Memory B cell (primary cell): ENCODE results near the gene ARHGAP42.

ENCODE experiments used
- ATAC-seq: fragments of 150-1000 bp; cut with Tn5 transposase; 2 replicates; pipeline ENCODE4 v1.10.0; 2021; ENCODE audit warnings: low read depth, mild to moderate bottlenecking, moderate library complexity
- DNase-seq, 2 donors: peaks; one replicate each; pipeline ENCODE4 v3.0.0; 2022; ENCODE audit warnings: low spot score in 2 of 2
- H3K27ac Mint-ChIP-seq: one replicate; pipeline ENCODE4 v1.8.0; 2022; ENCODE audit warnings: mild to moderate bottlenecking, moderate library complexity, mixed read lengths
- H3K27me3 Mint-ChIP-seq: one replicate; pipeline ENCODE4 v1.8.0; 2022; ENCODE audit warnings: mixed read lengths
- H3K36me3 Mint-ChIP-seq: one replicate; pipeline ENCODE4 v1.8.0; 2022; ENCODE audit warnings: mild to moderate bottlenecking, mixed read lengths
- H3K4me1 Mint-ChIP-seq: one replicate; pipeline ENCODE4 v1.8.0; 2022; ENCODE audit warnings: mixed read lengths
- H3K4me3 Mint-ChIP-seq: one replicate; pipeline ENCODE4 v1.8.0; 2022; ENCODE audit warnings: mild to moderate bottlenecking, moderate library complexity, mixed read lengths
- H3K9me3 Mint-ChIP-seq: one replicate; pipeline ENCODE4 v1.8.0; 2022; ENCODE audit warnings: mixed read lengths

Gene ARHGAP42

DNA sequence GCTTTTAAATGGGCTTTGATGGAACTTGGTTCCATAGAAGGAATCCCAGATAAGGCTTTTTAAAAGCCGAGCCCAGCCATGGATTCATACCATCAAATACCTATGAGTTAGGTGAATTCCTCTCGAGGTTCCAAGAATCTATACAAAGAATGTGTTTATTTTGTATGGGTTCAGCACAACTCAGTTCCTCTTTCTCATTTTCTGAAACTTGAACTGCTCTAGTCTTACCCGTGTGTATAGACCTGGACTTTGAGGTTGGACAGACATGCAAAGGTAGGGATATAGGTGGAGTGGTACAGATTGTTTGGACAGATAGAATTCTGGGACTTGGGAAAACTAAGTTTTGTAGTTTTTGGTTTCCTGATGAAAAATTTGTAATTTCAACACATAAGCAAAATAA lies 344.6 kb downstream of the ARHGAP42 start:
- peaks cover 1% of the 10 kb centered on the region for H3K27me3 Mint-ChIP-seq
- H3K4me1 Mint-ChIP-seq, result peaks cover 9% of the 10 kb centered on the region
- H3K27ac Mint-ChIP-seq, result no peak overlapping the region
- H3K9me3 Mint-ChIP-seq, result peaks cover 2% of the 10 kb centered on the region
- DNase-seq (no peak), ATAC-seq (no peak)
- H3K4me3 Mint-ChIP-seq, result no peak overlapping the region
- peaks cover 2% of the 10 kb centered on the region for H3K36me3 Mint-ChIP-seq

DNA sequence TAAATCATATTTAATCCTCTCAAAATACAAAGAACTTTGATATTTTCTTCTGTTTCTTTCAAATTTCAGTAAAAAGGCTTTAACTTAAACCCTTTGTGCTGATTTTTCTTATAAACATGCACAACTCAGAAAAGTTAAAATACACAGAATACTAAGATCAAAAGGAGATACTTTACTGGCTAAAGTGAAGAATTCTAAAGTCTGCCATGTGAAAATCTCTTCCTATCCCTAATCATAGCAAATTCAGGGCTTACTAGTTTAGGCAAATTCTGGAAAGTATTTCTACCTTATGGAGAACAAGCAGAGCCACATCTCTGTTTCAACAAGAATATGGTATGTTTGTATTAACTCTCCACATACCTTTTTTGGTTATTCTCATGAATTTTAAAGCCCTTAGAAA lies 345.9 kb downstream of the ARHGAP42 start:
- Mint-ChIP-seq H3K9me3 (peaks cover 2% of the 10 kb centered on the region), H3K36me3 (peaks cover 2% of the 10 kb centered on the region), H3K4me3 (no peak overlapping the region), H3K27ac (no peak overlapping the region), H3K4me1 (peaks cover 9% of the 10 kb centered on the region), H3K27me3 (peaks cover 1% of the 10 kb centered on the region)
- DNase-seq (no peak), ATAC-seq (no peak)

DNA sequence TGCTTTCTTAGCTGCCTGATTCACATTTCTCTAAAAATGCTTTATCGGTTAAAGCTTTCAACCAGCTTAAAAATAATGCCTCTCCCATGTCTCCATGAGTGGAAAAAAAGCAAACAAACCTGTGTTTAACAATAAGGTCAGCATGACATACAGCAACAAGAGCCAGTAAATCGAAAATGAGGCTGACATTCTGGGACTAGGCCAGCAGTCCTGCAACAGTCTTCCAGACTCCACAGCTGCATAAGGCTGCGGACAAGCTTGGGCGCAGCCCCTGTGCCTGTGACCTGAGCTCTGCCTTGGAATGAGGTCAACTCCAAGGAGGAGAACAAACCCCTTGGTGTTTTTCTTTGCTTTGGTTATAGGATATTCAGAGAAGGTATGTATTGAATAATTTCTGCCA lies 347.0 kb downstream of the ARHGAP42 start:
- DNase-seq (no peak), ATAC-seq (no peak)
- H3K36me3 Mint-ChIP-seq, result peaks cover 2% of the 10 kb centered on the region
- H3K27ac Mint-ChIP-seq, result no peak overlapping the region
- peaks cover 1% of the 10 kb centered on the region for H3K27me3 Mint-ChIP-seq
- peaks cover 2% of the 10 kb centered on the region for H3K9me3 Mint-ChIP-seq
- H3K4me1 Mint-ChIP-seq, result peaks cover 9% of the 10 kb centered on the region
- H3K4me3 Mint-ChIP-seq, result no peak overlapping the region

DNA sequence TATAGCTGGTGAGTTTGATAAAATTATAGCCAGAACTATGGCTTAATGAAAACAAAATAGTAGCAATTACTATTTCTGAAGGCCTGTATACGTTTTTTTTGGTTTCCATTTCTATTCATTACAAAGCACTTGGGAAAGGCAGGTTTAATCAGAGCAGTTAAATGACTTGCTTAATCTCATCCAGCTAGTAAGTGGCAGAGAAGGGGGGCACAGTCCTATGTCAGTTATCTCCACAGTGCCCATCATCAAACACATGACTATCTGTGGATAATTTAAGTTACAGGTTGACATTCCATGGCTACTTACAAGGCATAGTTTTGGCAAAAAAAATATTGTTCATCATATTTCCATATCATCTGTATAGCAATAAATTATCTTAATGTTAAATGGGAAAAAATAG lies 348.8 kb downstream of the ARHGAP42 start:
- Mint-ChIP-seq H3K36me3 (peaks cover 2% of the 10 kb centered on the region), H3K27me3 (peaks cover 1% of the 10 kb centered on the region), H3K9me3 (peaks cover 2% of the 10 kb centered on the region), H3K4me3 (no peak overlapping the region), H3K4me1 (peaks cover 5% of the 10 kb centered on the region), H3K27ac (no peak overlapping the region)
- no peak for ATAC-seq
- DNase-seq, result no peak
